Right cardiac atrium (tissue), 5 donors: ENCODE results near the gene RIN3. TPM values are rescaled to one million over a fixed set of nuclear protein-coding genes. Genes with fewer than 3 reads are reported as not detected.

ENCODE experiments used
- ATAC-seq, 2 donors: fragments of 200-7000 bp; cut with Tn5 transposase; one replicate each; pipeline versions ENCODE4 v1.8.0 to v1.9.1; 2020; ENCODE audit warnings: moderate library complexity in 2 of 2, mild to moderate bottlenecking in 1 of 2
- DNase-seq, 3 donors: peaks; one replicate each; pipeline ENCODE4 v3.0.0-alpha.2; 2020
- H3K27ac ChIP-seq: one replicate; pipeline ENCODE4 v1.5.1; 2013; ENCODE audit warnings: mild to moderate bottlenecking, low read length, control low read depth, moderate library complexity
- H3K27me3 ChIP-seq: one replicate; pipeline ENCODE4 v1.6.1; 2013; ENCODE audit not compliant: control insufficient read depth, insufficient read depth
- H3K4me1 ChIP-seq: one replicate; pipeline ENCODE4 v1.6.1; 2013; ENCODE audit warnings: low read length; ENCODE audit not compliant: control insufficient read depth, insufficient read depth
- H3K4me3 ChIP-seq: one replicate; pipeline ENCODE4 v1.5.1; 2013; ENCODE audit warnings: low read length, control low read depth
- H3K9me3 ChIP-seq: one replicate; pipeline ENCODE4 v1.6.1; 2013; ENCODE audit warnings: low read length; ENCODE audit not compliant: control insufficient read depth
- WGBS: extraction: QIAGEN DNeasy Blood & Tissue Kit; methylation state at CpG from one replicate; pipeline ENCODE4 v1.1.7; 2013; 5-methylcytosine and 5-hydroxymethylcytosine counted together
- intact Hi-C, 4 donors: fragments of 100-400 bp; cut with DNase I; formaldehyde crosslinking; loops; one replicate each; pipeline versions ENCODE4 v1.11.0 to v1.14.0; 2022 to 2023
- polyA plus RNA-seq: library from polyadenylated mRNA; stranded (reverse); fragments of 200-250 nt; gene quantifications from one replicate; pipeline ENCODE4 v1.2.3, GENCODE V29; 2013
- total RNA-seq, 4 donors: library from RNA; stranded (reverse); fragmentation: NEBNext Ultra II Directional; extraction: Animal tissue kit (Norgen Biotek cat#: 25700); gene quantifications; one replicate each; pipeline ENCODE4 v1.2.1, GENCODE V29; 2021
- donor health status: healthy with polysubstance abuse.
- donor health status: DM: no; HTN: yes; CAD: no.
- donor health status: DM: no; HTN: no; CAD: no.
- donor health status: DM: no; HTN: yes; CAD: no; lungs with severe emphysema.
- donor health status: DM: yes; HTN: yes; CAD: no.

RIN3 gene
- total and polyA plus RNA-seq, 5 donors = 7.5 to 15.2 (median 14.2) TPM

- Histone ChIP-seq H3K9me3 (no peaks in the 10 kb centered on the region), H3K27ac (no peak overlapping the region), H3K4me3 (no peak overlapping the region), H3K4me1 (peaks cover 9% of the 10 kb centered on the region), H3K27me3 (no peaks in the 10 kb centered on the region)
- 52% methylated on average over 4 of the region's 4 CpGs for WGBS
- intact Hi-C loops = no loop called here
- DNase-seq (no peak), ATAC-seq (peak; percentile 38 to 60)
Measured at GRCh38 chr14:92733007-92733406, 219.4 kb downstream of the RIN3 start.

GRCh38 chr14:92734618-92735017 lies 221.0 kb downstream of the RIN3 start:
- 88% methylated on average over 7 of the region's 7 CpGs for WGBS
- intact Hi-C loops = no loop called here
- no peak for DNase-seq
- no peaks in the 10 kb centered on the region for H3K9me3 ChIP-seq
- H3K4me1 ChIP-seq = peaks cover 9% of the 10 kb centered on the region
- peak in 1 of 2 donors; percentile 24 for ATAC-seq
- H3K4me3 ChIP-seq = no peak overlapping the region
- H3K27me3 ChIP-seq = no peaks in the 10 kb centered on the region
- H3K27ac ChIP-seq = no peak overlapping the region

- 94% methylated on average over 6 of the region's 6 CpGs for WGBS
- no peak for DNase-seq
- peaks cover 9% of the 10 kb centered on the region for H3K4me1 ChIP-seq
- no peak overlapping the region for H3K4me3 ChIP-seq
- H3K27me3 ChIP-seq = no peaks in the 10 kb centered on the region
- H3K9me3 ChIP-seq = no peaks in the 10 kb centered on the region
- ATAC-seq = no peak
- intact Hi-C loops = no loop called here
- H3K27ac ChIP-seq = no peak overlapping the region
Measured at GRCh38 chr14:92735344-92735743, 221.8 kb downstream of the RIN3 start.

- peaks cover 9% of the 10 kb centered on the region for H3K4me1 ChIP-seq
Measured at GRCh38 chr14:92737206-92737605, 223.6 kb downstream of the RIN3 start.

GRCh38 chr14:92737619-92738188 lies 224.1 kb downstream of the RIN3 start:
- Histone ChIP-seq H3K4me1 (peaks cover 9% of the 10 kb centered on the region), H3K9me3 (no peaks in the 10 kb centered on the region), H3K27me3 (no peaks in the 10 kb centered on the region), H3K4me3 (no peak overlapping the region), H3K27ac (no peak overlapping the region)
- no peak for ATAC-seq
- 85% methylated on average over 4 of the region's 4 CpGs for WGBS
- DNase-seq = no peak
- intact Hi-C loops = no loop called here

More at GRCh38 chr14:92737206-92737605, 223.6 kb downstream of the RIN3 start:
- Histone ChIP-seq H3K9me3 (no peaks in the 10 kb centered on the region), H3K27me3 (no peaks in the 10 kb centered on the region), H3K27ac (peak overlapping the region; percentile 17), H3K4me3 (no peak overlapping the region)
- intact Hi-C loops = no loop called here
- DNase-seq (no peak), ATAC-seq (no peak)
- WGBS = 30% methylated on average over 4 of the region's 4 CpGs

Other genes starting within 250 kb of the RIN3 start
- under 1 TPM; 0.48 to 0.56 (median 0.52) TPM for gene SLC24A4, start 190.6 kb upstream of the RIN3 start, total RNA-seq
- 0.50 TPM for gene SLC24A4, start 190.6 kb upstream of the RIN3 start, polyA plus RNA-seq
- gene LGMN, start 234.8 kb downstream of the RIN3 start, total RNA-seq = 10 to 100 TPM; 71.9 to 92.5 (median 89.2) TPM
- 56.2 TPM for gene LGMN, start 234.8 kb downstream of the RIN3 start, polyA plus RNA-seq